ENCODE data around the gene WDR37. TPM values are rescaled to one million over a fixed set of nuclear protein-coding genes. Genes with fewer than 3 reads are reported as not detected.

Gene WDR37
- polyA plus RNA-seq, 1 donor = 21.0 TPM

DNA sequence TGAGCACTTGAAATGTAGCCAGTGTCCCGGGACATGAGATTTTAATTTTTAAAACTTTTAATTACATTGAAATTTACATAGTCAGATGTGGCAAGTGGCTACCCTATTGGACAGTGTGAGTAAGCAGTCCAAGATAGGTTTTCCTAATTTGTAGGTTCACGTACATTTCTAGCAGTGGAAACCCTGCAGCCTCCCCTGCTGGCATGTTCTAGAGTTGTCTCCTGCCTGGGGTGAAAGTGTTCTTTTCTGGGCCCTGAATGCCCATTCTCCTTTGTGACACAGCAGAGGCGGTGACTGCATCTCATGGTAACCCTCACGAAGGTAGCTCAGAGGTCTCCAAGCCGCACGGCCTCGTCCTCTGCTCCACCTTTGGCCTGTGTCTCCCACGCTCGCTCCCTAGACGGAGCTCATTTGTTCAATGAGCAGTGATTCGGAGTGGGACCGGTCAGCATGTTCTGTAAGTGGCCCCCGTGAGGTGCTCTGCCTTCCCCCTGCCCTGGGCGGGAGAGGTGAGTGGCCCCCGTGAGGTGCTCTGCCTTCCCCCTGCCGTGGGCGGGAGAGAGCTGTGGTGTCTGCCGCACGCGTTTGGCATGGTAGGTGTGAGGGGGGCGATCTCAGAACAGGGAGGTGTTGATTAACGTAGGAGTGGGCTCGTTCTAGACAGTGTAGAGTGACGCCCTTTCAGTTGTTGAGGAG lies 18.0 kb downstream of the WDR37 start:
- DNase-seq = no peak

DNA sequence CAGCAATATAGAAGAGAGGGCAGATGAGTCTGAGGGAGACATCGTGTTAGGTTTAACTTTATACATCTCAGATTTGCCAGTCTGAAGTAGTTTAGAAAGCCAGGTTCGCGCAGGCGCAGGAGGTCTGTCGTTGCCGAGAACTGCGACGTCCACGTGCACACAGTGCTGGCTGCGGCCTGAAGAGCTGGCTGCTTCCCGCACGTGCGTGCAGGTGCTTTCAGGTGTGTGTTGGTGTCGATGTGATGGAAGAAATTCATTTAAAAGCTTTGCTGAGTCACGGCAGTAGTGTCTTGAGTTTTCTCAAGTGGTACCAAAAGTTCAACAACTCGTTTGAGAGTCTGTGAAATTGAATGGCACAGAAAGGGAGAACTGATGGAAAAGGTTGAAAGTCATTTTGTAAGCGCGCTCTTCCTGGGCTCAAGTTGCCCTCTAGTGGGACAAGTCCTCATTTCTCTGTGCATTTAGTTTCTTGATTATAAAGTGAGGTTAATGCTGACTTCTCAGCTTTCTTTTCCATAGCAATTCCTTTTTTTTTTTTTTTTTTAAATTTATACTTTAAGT lies 18.6 kb downstream of the WDR37 start:
- DNase-seq = no peak

DNA sequence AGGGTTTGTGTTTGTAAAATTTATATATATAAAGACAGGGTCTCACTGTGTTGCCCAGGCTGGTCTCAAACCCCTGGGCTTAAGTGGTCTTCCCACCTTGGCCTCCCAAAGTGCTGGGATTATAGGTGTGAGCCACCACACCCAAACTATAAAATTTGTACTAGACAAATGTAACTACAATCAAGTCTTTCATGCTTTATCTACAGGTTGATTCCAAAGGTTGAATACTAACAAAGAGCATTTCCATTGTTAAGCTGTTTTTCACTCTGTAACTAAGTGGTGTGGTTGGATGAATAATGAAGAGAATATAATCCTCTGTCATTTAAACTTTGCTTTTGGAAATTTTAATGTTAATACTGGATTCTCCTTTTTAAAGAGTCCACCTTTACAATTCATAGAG lies 22.5 kb downstream of the WDR37 start:
- DNase-seq = no peak

DNA sequence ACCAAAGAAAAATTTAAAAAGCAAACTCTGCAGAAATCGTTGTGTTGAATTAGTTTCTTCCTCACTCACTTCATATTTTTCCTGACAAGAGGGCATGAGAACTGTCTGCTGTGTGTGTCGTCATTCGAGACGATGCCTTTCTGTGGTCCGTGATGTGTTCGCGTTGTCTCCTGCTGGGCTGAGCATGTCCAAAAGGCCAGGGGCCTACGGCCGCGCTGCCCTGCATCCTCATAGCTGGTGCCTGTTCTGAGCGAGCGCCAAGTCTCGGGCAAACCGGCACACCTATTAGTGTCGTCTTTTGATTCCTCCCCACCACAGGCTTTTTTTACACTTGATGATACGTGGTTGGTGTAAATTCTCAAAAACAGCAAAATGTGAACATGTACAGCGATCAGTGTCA lies 27.4 kb downstream of the WDR37 start:
- DNase-seq = no peak

DNA sequence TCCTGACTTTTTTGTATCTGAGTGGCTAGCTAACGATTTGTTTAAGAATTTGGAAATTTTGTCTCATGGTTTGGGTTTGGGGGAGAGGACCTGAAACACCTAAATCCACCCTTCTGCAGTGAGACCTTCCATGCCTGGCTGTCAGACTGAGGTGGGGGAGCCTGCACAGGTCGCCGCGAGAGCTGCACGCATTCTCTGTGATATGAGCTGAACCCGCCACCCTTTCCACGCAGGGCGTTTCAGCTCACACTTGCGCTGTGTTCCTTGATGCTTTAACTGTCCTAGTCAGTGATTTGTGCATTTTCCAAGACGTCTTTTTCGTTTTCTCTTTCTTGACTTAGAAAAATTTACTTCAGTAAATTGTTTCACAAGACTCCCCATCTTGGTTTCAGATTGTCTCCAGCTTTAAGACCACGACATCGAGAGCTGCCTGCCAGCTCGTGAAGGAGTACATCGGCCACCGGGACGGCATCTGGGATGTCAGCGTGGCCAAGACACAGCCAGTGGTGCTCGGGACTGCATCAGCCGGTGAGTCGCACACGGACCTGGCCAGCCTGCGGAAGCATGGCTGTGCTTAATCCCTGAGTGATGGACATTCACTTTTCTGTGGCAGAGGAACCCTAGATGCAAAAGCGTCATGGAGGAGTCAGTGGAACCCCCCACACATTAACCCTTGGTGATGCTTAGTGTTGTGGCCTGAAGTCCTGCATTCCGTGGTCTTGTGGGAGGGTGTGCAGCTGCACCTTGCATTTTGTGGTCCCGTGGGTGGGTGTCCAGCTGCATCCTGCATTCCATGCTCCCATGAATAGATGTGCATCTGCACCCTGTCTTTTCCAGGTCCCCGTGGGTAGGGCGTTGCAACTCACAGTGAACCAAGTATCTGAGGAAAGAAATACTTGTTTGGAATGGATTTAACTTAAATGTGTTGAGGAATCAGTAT lies 28.1 kb downstream of the WDR37 start:
- DNase-seq = no peak

DNA sequence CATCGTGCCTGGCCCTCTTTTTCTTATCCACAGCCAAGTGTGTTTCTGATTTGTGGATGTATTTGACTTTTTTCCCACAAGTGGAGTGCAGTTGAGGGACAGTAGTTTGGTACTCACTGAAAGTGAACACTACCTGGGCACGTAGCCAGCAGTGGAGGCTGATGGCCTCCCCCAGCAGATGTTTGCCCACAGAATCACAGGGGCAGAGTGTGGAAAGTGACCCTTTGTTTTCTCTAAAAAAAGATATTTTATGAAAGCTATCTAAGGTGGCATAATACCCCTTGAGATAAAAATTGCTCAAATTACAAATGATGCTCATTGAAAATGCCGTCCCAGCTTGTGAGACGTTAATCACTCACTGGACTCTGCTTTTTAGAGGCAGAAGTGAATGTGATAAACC lies 29.1 kb downstream of the WDR37 start:
- DNase-seq = no peak

DNA sequence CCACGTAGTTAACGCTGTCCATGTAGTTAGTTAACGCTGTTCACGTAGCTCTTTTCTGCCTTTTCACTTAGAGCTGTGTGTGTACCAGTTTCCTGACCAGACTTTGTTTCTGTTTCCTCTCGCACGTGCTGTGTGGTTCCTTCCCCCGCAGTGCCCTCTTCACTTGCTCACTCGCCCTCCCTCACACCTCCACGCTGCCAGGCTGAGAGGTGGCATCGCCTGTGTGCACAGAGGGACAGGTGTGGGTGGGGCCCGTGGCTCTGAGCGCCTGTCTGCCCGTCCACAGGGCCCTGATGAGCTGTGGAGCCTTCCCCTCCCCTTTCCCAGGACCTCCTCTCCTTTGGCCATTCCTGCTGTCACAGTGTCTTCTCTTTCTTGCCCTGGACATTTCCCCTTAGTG lies 30.6 kb downstream of the WDR37 start:
- no peak for DNase-seq

DNA sequence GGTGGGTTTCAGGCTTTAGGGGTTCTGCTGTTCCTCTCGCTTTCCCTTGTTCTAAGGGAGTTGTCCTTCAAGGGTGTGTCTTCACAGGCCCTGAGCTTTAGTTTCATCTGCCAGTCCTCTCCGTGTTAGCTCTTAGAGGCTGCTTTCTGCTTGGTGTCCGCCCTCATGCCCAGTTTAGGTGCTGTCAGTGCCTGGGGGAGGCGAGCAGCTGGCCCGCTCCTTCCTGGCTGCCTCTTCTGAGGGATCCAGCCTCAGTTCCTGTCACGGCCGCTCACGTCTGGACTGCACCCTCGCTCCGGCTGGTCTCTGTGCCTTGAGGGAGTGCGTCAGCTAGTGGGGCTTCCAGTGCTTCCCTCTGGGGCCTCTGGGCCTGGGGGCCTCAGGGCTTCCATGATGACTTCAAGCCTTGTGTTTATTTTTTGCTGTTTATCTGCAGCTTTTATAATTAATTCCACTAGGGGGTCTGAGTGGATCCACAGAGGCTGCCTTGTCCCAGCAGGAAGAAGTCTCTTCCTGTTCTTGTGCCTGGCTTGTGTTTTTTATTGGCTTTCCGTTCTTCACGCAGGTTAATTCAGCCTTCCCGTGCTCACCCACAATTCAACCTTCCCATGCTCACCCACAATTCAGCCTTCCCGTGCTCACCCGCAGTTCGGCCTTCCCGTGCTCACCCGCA lies 33.0 kb downstream of the WDR37 start:
- no peak for DNase-seq

DNA sequence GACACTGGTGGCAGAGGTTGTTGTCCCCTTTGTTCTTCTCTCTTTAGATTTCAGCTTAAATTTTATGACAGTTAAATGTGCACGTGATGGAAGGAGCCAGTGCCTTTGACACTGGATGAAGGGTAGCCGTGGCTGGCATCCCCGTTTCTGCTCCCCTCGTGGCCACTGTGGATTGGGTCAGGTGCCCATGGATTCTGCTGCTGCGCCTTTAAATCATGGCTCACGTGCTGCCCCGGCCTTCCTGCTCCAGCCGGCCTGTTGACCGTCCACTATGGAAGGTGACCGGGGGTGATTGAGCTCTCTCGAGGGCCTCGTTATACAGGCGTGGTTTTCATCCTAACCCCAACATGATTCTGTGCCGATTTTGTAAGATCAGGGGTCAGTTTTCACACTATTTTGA lies 34.5 kb downstream of the WDR37 start:
- DNase-seq = no peak

DNA sequence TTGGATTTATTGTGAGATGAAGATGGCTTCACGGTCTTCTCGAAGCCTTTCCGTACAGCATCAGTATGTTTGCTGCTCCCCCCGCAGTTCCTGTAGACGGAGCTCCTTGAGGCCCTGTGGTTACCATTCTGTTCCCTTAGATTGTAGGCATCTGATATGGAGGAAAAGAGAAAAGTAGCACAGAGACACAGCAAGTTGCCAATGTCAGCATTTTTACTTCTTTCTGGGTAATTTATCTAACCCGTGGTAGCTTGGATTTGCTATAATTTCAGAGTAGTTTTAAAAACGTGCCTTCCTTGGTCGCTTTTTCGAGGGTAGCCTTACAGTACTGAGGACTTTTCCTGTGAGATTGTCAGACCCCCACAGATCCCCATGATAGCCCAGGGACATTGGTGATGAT lies 37.5 kb downstream of the WDR37 start:
- no peak for DNase-seq

DNA sequence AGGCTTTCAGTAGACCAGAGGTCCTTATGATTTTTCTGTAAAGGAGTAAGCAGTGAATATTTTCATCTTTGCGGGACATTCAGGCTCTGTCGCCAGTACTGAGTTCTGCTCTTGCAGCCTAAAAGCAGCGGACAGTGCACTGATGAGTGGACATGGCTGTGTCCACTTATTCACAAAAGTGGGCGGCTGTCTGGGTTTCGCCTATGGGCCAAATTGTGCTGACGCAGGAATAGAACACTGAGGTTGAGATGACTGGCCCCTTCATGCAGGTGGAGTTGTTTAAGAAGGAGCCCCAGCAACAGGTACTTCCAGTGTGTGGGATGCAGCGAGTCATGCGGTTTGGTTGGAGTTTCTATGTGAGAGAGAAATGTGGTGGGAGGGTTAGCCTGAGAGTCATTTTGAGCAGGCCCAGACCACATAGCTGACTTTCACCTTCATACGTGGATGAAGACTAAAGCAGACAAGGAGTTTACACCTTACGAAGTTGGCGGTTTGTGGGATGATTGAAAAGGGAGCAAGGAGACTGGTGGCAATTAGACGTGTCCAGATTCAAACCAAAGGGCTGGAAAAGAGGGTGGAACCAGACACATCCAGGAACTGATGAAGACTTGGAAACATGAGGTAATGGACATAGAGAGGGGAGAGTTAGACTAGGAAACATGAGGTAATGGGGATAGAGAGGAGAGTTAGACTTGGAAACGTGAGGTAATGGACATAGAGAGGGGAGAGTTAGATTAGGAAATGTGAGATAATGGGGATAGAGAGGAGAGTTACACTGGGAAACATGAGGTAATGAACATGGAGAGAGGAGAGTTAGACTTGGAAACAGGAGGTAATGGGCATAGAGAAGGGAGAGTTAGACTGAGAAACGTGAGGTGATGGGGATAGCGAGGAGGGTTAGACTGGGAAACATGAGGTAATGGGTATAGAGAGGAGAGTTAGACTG lies 38.2 kb downstream of the WDR37 start:
- DNase-seq = no peak

DNA sequence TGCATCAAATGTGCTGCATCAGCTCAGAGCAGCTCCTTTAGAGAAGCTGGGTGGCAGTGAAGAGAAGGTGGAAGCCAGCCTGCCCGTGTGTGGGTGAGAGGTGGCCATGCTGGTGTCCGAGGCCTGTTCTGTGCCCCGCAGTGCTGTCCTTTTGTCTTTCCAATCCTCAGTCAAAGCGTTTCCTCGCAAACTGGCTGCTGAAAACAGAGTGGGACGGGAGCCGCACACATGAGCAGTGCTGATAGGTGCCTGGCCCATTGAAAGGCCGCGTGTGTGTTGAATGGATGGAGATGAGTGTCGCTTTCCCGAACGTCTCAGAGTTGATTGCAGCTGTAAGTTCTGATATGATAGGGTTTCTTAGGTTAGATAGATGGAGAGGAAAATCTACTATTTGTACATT lies 39.3 kb downstream of the WDR37 start:
- DNase-seq = no peak

DNA sequence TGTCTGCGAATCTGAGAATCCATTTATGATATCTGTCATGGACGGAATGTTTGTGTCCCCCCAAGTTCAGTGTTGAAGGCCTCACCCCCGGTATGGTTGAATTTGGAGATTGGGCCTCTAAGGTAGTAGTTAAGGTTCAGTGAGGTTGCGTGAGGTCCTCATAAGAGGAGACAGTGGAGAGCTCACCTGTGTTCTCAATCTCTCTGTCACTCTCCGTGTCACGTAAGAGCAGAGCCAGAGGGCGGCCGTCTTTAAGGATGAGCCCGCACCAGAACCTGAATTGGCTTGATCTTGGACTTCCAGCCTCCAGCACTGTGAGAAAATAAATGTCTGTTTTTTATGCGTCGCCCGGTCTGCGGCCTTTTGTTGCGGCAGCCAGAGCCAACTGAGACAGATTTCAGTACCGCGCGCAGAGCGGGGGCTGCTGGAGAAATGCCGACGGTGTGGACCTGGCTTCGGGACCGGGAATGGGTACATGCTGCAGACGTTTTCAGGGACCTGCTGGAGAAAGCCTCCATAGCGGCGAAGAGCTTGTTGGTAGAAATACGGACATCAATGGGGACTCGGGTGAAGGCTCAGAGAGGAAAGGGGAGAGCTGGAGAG lies 40.2 kb downstream of the WDR37 start:
- no peak for DNase-seq

DNA sequence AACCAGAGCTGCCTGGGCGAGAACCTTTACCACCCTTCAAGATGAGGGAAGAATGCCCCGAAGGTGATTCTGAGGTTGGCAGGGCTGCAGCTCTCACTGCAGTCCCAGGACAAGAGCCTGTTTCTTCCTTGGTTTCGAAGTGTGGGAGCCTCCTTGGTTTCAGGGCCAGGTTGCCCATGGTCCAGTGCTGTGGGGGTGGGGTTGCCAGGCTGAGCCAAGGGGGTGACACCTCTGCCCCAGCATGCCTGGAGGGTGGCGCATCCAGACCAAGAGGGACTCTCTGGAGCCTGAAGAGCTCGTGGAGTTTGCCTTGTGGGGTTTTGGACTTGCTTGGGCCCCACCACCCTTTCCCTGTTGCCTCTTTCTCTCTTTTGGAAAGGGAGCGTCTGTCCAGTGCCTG lies 41.3 kb downstream of the WDR37 start:
- no peak for DNase-seq

DNA sequence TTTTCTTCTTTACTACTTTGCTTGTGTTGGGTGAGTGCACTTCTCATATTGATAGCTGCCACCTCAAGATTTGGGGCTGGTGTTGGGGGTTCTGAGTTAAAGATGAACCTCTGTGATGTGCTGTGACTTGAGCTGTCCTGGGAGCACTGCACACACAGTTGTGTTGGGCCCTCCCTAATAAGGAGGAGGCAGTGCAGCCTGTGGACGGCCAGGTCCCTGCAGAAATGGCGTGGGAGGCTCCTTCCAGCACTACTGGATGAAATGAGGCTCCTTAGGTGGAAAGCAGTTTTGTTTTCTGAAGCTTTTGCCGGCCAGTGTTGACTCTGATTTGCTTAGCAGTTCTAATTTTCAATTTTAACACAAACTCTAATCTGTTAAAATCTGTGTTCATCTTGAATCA lies 44.0 kb downstream of the WDR37 start:
- no peak for DNase-seq

DNA sequence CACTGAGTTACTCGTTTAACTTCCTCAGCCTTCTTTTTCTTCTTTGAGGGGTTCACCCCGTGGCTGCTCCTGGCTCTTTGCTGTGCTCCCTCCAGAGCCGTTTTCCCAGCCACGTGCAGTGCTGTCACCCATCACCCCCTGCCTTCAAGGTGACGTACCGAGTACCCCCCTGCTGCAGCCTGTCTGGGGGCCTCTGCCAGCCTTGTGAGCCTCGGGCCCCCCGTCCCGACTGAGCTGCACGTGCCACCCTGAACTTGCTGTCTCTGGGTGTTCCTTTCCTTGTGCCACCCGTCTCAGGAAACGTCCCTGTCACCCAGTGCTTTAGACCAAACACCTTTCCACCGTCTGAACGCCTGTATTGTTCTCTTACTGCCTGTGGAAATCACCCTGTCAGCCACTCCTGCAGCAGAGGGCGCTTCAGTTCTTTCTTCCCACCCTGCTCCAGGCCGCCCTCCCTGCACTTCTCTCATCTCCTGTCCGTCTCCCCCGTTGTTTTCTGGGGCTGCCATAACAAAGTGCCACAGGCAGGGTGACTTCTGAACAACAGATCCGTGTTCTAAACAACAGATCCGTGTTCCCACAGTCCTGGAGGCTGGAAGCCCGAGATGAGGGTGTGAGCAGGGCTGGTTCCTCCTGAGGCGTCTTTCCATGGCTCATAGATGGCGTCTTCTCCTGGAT lies 44.6 kb downstream of the WDR37 start:
- DNase-seq = no peak

DNA sequence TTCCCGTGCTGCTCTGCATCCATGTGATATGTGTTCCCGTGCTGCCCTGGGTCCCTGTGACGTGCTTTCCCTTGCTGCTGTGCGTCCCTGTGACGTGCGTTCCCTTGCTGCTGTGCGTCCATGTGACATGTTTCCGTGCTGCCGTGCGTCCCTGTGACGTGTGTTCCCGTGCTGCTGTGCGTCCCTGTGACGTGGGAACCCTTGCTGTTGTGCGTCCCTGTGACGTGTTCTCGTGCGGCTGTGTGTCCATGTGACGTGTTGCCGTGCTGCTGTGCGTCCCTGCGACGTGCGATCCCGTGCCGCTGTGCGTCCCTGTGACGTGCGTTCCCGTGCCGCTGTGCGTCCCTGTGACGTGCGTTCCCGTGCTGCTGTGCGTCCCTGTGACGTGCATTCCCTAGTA lies 45.8 kb downstream of the WDR37 start:
- no peak for DNase-seq

DNA sequence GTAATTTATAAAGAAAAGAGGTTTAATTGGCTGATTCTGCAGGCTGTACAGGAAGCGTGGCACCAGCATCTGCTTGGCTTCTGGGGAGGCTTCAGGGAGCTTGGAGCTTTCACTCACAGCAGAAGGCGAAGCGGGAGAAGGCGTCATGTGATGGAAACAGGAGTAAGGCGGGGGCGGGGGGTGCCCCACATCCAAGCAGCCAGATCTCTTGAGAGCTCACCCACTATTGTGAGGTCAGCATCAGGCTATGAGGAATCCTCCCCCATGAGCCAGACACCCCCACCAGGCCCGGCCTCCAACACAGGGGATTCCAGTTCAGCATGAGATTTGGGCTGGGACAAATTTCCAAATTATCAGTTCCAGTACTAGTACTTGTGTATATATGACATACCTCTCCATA lies 46.2 kb downstream of the WDR37 start:
- no peak for DNase-seq

DNA sequence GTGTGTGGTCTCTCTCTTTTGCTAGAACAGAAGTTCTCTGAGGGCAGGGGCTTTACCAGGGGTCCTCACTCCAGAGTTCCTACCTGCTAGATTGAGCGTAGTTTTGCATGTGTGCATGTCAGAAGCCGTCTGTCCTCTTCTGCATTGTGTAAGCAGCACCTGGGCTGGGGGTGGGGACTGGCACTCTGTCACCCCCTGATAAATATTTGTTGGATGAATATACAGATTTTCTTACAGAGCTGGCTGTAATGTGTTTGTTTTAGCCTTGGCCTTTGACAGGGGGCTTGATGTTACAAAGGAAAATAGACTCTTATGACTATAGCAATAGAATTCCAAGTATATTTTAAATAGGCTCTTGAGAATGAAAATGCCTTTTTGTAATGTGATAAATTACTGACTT lies 46.6 kb downstream of the WDR37 start:
- no peak for DNase-seq

DNA sequence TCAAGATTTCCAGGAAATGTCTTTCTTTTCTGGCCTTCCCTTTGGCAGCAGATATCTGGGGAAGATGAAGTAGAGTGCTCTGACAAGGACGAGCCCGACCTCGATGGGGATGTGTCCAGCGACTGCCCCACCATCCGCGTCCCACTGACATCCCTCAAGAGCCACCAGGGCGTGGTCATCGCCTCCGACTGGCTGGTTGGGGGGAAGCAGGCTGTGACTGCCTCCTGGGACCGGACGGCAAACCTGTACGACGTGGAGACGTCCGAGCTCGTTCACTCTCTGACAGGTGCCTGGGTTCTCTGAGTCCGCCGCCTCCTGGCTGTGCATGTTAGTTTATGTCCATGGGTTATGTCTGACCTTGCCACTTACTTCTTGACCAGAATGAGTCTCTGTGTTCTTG lies 47.4 kb downstream of the WDR37 start:
- DNase-seq = no peak

DNA sequence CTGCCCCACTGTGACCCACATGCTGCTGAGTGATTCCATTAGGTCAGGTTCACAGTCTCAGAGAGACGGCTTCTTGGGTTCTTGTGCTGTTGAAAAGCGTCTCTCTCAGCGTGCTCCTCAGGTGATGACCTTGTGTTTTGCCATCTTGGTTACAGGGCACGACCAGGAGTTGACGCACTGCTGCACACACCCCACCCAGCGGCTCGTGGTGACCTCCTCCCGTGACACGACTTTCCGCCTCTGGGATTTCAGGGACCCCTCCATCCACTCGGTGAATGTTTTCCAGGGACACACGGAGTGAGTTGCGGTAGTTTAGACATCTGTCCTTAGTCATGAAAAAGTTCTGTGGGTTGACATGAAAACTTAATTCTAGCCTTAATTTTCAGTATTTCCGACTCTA lies 48.8 kb downstream of the WDR37 start:
- DNase-seq = no peak

All from left kidney (tissue), 2 donors.